ENCODE results near the gene TATDN2.

GRCh38 chr3:10286133-10286524 is 37.9 kb downstream of the TATDN2 start:
- TF ChIP-seq FOXK2 (IDR thresholded peaks at IDR 0.05), result no peak
- no peak for TF ChIP-seq FOXM1 (IDR thresholded peaks at IDR 0.05; ENCODE audit: borderline replicate concordance)
- TF ChIP-seq ELF4 (IDR thresholded peaks at IDR 0.05), result no peak
- TF ChIP-seq CTBP1 (IDR thresholded peaks at IDR 0.05; ENCODE audit: borderline replicate concordance), result no peak
- TF ChIP-seq HDGF (IDR thresholded peaks at IDR 0.05; ENCODE audit: borderline replicate concordance), result no peak
- TF ChIP-seq TARDBP (IDR thresholded peaks at IDR 0.05), result no peak
- TF ChIP-seq LEF1 (IDR thresholded peaks at IDR 0.05; ENCODE audit: borderline replicate concordance), result no peak
- no peak for TF ChIP-seq NFRKB (IDR thresholded peaks at IDR 0.05)
- no peak for TF ChIP-seq ARNT (IDR thresholded peaks at IDR 0.05)
- TF ChIP-seq PKNOX1 (IDR thresholded peaks at IDR 0.05), result no peak
- no peak for TF ChIP-seq SUZ12 (IDR thresholded peaks at IDR 0.05)
- TF ChIP-seq SP1 (IDR thresholded peaks at IDR 0.05), result no peak
- TF ChIP-seq BHLHE40 (IDR thresholded peaks at IDR 0.05; ENCODE audit: borderline replicate concordance), result no peak

Data from HEK293T (cell line).